HG03457 (cell line): ENCODE measurements around the gene POLRMT.
"Not testable (repeated sequence)": the region's sequence is repeated elsewhere in the genome, so short reads cannot be mapped to it uniquely, and the experiment has no call there.

Experiments used
- ATAC-seq: cut with Tn5 transposase; IDR thresholded peaks from one replicate; pipeline ENCODE4 v1.9.1; 2021; ENCODE audit warnings: moderate number of reproducible peaks; ENCODE audit not compliant: unreplicated experiment

POLRMT gene

GRCh38 chr19:633068-633785 lies at the start of gene POLRMT:
POLRMT (minus strand) TSS chr19:633537; CDS start chr19:633512, 25 bp downstream.
- peak; percentile 50 for ATAC-seq

- no peak for ATAC-seq
These were observed 49.5 kb upstream of the POLRMT start for GRCh38 chr19:682678-683320.

GRCh38 chr19:681029-682019 lies 48.0 kb upstream of the POLRMT start:
- ATAC-seq, result no peak

GRCh38 chr19:680287-681028 lies 47.1 kb upstream of the POLRMT start:
- ATAC-seq, result peak; percentile 41

GRCh38 chr19:679418-680286 lies 46.3 kb upstream of the POLRMT start:
- peak; percentile 19 for ATAC-seq

GRCh38 chr19:678791-679388 lies 45.6 kb upstream of the POLRMT start:
- ATAC-seq, result no peak

GRCh38 chr19:677601-678436 lies 44.5 kb upstream of the POLRMT start:
- no peak for ATAC-seq

- ATAC-seq, result no peak
These were observed 43.9 kb upstream of the POLRMT start for GRCh38 chr19:677201-677600.

GRCh38 chr19:676339-677105 lies 43.2 kb upstream of the POLRMT start, which contains the start of gene FSTL3:
FSTL3 (plus strand) TSS chr19:676392; CDS start chr19:676424, 32 bp downstream.
- no peak for ATAC-seq

GRCh38 chr19:676007-676338 lies 42.6 kb upstream of the POLRMT start:
- ATAC-seq, result no peak

- no peak for ATAC-seq
These were observed 41.2 kb upstream of the POLRMT start for GRCh38 chr19:674282-675151.

- no peak for ATAC-seq
These were observed 37.3 kb upstream of the POLRMT start for GRCh38 chr19:670609-671075.

GRCh38 chr19:668675-669434 lies 35.5 kb upstream of the POLRMT start:
- not testable (repeated sequence) for ATAC-seq

- ATAC-seq, result not testable (repeated sequence)
These were observed 33.7 kb upstream of the POLRMT start for GRCh38 chr19:666985-667573.

- no peak for ATAC-seq
These were observed 31.6 kb upstream of the POLRMT start for GRCh38 chr19:664913-665443.
